HG02870 (cell line): Measurements from ENCODE around the gene CDCA8.
"Not testable (repeated sequence)": the region's sequence is repeated elsewhere in the genome, so short reads cannot be mapped to it uniquely, and the experiment has no call there.

ENCODE experiments used
- ATAC-seq: cut with Tn5 transposase; IDR thresholded peaks from one replicate; pipeline ENCODE4 v1.9.1; 2021; ENCODE audit warnings: mild to moderate bottlenecking, moderate library complexity; ENCODE audit not compliant: unreplicated experiment

The CDCA8 gene

DNA sequence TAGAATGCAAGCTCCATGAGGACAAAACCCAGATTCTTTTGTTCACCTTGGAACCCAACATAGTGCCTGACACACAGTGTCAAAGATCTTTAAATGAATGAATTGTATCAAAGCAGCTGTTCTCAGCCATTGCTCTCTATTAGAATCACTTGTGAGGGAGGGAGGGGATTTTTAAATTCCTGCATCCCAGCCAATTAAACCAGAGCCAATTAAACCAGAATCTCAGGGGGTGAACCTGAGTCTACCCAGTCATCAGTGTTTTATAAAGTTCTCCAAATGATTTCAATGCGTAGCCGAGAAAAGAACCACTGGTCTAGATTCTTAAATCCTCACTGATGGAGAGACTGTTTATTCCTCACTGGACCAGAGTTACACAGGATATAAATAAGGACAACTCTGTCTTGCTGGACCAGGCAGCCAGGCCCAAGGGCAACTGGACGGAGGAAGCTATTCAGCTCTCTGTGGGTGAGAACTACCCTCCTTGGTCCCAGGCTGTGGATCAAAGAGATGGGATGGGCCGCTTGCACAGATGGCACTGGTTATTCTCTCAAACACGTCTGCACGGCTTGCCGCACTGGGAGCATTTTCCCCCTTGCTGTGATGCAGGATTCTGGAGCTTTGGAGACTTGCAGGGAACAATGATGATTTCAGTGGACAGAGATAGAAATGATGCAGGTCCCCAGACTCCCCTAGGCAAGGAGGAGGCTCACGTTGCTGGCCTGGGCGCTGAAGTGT is 20.0 kb upstream of the CDCA8 start:
- ATAC-seq = no peak

DNA sequence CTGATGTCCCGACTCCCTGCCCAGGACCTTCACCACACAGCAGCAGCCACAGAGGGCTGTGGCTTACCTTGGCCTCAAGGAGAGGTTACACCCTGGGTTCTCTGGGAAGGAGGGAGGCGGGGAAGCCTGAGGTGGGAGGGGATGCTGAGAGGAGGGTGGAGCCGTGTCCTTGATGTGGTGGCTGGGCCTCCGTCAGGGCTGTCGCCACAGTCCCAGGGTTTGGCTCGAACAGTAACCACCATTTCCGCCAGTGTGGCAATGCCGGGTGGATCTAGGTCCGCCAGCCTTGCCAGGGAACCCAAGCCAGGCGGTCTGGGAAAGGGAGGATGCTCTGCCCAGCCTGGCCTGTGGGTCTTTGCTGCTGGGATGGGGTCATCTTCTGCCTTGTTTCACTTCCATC is 18.4 kb upstream of the CDCA8 start:
- ATAC-seq = no peak

DNA sequence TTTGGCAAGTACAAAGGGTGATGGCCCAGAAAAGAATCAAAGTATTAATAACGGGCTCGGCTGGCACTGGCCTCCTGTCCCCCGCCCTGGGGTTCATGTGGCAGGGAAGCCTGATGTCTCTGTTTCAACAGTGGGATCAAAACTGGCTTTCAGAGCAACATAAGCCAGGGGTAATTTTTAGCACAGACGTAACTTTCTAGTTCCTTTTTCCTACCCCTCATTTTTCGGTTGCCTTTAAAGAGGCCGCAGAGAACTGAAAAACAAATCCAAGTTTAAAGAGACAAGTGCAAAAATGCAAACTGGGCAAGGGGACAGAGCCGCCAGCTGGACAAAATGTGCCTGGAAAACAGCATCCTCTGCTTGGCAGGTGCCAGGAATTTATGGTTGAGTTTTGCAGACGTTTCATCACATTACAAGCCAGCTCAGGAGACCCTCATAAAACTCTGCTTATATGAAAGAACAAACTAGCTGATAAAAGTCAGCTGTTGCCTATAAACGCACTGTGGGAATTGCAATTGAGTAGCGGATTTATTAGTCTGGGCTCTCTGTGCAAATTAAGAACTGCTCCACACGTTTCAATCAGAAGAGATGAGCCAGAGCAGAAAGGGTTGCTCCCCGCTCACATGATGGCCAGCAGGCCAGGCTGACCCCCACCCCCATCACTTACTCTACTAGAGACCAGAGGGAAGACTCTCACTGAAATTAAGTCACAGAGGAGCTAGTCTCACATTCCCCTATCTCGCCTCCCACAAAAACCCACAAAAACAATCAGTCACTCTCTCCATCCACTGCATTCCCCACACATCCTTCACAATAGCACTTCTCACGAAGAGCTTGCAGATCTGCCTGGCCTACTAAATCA is 15.8 kb upstream of the CDCA8 start:
- no peak for ATAC-seq

DNA sequence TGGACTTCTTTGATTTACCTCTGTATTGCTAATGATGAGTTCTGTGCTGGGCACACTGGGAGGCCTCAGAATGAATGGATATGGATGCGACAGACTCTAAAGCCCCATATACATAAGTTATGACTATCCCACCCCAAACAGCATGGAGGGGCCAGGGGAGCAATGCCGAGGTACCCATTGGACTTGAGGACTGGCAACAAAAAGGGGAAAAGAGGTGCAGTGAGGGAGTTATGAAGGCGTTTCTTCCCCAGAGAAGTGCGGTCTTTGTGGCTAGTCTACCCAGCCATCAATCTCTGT is 15.2 kb upstream of the CDCA8 start:
- no peak for ATAC-seq

DNA sequence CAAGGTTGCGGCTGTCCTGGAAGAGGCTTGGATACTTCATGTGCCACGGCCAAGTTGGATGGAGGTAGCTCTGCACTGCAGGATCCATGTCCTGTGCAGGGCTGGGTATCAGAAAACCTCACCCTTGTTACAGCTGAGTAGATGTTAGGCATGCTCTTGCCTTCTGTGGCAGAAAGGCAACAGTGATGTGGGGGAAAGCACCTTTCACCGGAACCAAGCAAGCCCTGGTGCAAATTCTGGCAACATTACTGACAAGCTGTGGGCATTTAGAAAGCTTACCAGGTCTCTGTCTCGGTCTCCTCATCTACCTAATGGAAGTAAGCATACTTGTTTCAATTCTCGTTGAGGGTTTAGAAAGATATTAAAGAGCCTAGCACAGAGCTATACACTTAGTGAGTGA is 14.5 kb upstream of the CDCA8 start:
- no peak for ATAC-seq

DNA sequence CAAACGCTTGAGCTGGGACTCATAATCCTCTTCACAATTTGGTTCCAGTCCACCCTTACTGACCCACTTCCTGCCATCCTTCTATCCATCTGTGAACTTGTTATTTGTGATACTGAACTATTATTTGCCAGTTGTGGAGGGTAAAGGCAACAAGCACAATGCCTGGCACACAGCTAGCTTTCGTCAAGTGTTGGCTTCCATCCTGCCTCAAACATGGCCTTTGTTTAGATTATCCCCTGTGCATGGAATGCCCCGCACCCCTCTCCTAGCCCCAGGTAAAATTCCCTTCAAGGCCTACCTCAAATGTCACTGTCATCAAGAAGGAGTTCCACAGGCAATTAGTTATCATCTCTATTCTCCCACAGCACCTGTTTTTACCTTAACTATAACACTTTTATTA is 11.4 kb upstream of the CDCA8 start:
- ATAC-seq = no peak

DNA sequence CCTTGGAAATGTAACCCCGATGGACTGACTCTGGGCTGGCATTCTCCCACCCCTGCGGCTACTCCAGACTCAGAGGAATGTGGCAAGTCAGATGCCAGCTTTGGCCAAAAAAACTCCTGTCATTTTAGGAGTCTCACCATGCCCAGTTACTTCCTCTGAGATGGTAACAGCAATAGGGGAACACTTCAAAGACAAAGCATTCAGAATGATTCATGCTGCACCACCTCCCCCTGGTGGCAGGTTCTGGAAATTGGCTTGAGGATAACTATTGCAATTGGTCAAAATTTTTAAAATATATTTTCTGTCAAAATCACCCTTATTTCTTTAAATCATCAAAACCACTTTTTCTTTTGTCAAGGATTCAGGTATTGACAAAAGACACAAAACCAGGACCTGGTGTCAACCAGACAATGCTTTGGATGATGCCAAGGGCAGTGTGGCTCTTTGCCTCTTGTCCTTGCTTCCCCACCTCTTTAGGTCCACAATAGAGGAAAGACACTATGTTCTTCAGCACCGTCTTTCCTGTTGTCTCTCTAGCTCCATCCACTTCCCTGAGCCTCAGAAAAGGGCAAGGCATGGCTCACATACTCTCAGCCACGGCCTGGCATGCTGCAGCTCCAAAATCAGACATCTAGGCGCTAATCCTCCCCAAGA is 9.9 kb upstream of the CDCA8 start:
- ATAC-seq = no peak

DNA sequence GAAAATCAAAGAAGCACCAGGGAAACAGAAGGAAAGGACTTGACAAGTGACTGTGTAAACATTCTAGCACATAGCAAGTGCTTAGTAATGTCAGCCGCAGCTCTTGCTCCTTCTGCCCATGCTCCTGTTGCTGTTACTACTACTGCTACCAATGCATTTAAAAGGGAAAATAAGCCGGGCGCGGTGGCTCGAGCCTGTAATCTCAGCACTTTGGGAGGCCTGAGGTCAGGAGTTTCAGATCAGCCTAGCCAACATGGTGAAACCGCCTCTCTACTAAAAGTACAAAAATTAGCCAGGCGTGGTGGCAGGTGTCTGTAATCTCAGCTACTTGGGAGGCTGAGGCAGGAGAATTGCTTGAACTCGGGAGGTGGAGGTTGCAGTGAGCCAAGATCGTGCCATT is 8.1 kb upstream of the CDCA8 start:
- ATAC-seq = not testable (repeated sequence)

DNA sequence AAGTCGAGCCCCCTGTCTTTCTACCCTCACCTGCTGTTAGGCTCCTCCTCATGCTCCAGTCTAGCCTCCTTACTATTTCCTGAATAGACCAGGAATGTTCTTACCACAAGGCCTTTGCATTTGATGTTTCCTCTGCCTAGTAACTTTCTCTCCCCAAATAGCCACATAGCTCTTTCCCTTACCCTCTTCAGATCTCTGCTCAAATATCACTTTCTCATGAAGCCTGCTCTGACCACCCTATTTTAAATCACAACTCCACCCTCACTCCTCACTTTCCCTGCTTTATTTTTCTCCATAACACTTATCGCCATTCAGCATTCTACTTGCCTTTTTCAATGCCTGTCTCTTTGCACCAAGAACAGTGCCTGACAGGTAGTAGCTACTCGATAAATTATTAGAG is 6.6 kb upstream of the CDCA8 start:
- no peak for ATAC-seq

DNA sequence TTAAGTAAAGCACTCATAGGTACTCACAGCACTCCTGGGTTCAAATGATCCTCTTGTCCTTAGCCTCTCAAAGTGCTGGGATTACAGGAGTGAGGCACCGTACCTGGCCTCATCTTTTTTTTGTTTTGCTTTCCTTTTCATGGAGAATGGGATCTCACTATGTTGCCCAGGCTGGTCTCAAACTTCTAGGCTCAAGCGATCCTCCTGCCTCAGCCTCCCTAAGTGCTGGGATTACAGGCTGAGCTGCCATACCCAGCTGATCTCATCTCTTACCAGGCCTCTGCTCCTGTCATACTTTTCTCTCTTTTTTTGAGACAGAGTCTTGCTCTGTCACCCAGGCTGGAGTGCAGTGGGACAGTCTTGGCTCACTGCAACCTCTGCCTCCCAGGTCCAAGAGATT is 4.6 kb upstream of the CDCA8 start:
- ATAC-seq = not testable (repeated sequence)

DNA sequence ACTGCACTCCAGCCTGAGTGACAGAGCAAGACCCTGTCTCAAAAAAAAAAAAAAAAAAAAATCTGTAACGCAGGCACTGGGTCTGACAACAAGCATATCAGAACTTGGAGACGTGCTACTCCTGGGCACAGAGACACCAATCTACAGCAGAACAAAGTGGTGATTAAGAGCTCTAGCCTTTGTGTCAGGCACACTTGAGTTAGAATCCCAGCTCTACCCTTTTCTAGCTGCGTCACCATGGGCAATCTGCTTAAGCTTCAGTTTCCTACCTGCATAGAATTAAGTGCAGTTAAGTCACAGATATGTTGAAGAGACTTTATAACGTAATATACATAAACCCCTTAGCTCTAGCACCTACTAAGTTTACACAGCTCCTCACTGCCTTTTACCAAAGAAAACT is 3.4 kb upstream of the CDCA8 start:
- no peak for ATAC-seq

DNA sequence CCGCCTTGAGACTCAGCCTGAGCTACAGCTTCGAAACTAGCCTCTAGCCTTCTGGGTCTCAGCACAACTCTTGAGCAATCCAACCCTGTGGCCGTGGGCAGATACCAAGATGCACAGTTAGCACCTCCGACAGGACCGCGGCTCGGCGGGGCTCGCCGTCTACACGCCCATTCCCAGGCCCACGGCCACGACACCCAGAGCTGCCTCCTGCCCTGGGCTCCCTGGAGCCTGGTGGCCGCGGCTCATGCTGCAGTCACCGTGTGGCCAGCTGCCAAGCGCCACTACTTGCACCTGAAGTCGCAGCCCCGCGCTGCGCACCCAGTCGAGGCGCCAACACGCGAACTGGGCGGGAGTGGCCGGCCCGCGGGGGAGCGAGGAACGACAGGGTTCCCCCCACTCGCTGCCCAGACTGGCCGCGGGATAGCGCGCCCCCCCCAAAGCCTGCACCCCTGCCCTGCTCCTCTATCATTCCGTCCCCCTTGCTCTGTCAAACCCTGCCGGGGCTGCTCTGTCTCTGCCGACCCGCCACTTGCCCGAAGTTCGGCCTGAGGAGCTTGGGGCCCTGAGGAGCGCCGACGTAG is 729 bp upstream of the CDCA8 start:
- no peak for ATAC-seq

DNA sequence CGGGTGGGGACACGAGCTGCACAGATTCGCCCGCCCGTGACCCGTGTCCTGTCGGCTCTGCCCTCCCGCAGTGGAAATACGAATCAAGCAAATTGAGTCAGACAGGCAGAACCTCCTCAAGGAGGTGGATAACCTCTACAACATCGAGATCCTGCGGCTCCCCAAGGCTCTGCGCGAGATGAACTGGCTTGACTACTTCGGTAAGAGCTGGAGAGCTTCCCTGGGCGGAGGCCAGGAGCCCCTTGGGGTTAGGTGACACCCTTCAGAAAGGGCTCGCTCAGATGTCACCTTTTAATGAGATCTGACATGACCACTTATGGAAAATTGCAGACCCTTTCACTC is 489 bp downstream of the CDCA8 start:
- ATAC-seq = no peak

DNA sequence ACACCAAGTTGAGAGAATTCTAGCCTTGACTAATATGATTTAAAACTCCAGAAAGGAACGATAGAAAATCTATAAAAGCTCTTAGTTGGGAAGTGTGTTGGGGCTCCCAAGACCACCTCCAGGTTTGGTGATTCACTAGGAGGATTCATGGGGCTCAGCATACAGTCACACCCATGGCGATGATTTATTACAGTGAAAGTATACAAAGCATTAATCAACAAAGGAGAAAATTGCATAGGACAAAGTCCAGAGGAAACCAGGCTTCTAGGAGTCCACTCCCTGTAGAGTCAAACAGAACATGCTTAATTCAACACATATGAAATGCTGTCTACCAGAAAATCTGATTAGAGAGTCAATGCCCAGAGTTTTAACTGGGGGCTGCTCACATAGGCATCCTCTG is 4.8 kb downstream of the CDCA8 start:
- ATAC-seq = no peak

DNA sequence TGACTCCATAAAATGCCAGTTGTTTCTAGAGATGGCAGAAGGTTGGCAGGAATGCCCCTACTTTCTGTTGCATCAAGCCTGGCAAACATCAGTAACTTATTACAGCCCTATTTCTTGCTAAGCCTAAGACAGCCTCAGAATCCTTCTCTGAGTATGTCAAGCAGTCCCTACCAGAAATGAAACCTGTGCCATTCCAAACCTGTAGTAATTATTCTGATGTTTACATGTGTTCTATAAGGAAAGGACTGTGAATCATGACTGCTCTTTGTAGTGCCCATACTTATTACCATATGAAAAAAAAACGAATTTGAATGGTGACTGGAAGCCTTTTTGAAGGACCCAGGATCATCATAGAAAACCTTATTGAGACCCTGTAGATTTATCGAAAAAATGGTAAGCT is 5.4 kb downstream of the CDCA8 start:
- ATAC-seq = no peak

DNA sequence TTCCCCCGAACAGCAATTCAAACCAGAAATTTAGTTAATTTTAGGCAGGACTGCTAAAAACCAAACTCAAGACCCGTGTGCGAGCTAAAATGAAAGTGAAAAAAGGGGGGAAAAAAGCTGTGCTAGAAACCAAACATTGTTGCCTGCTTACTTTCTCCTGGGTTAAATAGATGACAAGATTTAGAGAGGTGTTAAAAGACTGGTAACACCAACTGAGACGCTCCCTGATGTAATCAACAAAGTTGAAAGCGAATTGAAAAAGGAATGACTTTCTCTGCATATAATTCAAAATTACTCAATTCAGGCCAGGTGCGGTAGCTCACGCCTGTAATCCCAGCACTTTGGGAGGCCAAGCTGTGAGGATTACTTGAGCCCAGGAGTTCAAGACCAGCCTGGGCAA is 6.8 kb downstream of the CDCA8 start:
- no peak for ATAC-seq

DNA sequence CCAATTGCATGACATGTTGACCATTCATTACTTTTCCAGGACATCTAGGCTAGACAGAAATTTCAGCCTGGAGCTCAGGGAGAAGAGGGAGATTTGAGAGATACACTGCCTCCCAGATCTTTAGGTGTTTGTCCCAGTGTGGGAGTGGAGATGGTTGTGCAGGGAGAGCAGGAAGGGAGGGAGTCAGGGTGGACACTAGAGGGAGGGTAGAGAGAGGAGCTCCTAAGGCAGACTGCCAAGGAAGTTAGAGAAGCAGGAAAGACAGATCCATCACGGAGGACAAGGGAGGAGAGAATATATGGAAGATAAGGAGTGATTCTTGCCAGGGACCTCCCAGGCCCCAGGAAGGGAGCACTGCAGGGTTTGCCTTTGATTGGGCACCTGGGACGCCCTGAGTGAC is 8.7 kb downstream of the CDCA8 start:
- ATAC-seq = no peak

DNA sequence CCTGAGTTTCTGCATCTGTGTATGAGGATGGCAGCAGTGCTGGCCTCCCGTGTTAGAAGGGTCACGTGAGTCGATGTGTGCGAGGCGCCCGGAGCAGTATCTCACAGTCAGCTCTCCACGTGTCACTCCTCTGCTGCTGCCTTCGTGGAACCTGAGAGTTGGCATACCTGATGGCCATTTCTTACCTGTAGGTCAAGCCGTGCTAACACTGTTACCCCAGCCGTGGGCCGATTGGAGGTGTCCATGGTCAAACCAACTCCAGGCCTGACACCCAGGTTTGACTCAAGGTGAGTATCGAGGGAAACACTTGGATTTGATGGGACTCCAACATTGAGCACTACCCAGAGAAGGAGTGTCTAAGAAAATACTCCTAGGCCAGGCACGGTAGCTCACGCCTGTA is 10.7 kb downstream of the CDCA8 start:
- ATAC-seq = no peak

DNA sequence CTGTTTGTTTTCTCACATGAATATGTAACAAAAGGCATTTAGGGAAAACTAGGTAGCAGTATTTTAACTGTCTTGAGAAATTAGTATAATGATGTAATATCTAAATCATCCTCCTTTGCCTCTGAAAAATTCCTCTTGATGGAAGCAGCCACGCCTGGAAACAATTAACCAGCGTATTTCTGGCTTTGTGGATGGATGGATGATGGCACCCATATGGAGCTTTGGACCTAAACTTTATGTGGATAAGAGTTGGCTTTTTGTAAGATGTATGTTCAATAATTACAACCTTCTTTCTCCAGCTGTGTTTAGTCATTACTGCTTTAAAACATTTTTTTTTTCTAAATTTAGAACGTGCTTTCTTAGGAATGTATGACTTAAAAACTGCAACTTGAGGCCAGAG is 12.7 kb downstream of the CDCA8 start:
- no peak for ATAC-seq

DNA sequence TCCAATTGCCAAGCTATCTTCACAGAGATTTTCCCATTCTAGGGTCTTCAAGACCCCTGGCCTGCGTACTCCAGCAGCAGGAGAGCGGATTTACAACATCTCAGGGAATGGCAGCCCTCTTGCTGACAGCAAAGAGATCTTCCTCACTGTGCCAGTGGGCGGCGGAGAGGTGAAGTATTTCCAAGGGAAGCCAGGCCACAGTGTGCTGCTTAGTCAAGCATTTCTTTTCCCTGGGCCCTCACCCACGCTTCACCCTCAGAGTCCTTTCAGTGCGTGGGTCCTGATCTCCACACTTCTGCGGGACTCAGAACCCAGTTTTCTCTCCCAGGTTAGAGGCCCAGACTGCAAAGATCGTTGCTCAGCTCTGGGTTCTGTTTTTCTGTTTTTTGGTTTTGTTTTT is 13.1 kb downstream of the CDCA8 start:
- no peak for ATAC-seq

DNA sequence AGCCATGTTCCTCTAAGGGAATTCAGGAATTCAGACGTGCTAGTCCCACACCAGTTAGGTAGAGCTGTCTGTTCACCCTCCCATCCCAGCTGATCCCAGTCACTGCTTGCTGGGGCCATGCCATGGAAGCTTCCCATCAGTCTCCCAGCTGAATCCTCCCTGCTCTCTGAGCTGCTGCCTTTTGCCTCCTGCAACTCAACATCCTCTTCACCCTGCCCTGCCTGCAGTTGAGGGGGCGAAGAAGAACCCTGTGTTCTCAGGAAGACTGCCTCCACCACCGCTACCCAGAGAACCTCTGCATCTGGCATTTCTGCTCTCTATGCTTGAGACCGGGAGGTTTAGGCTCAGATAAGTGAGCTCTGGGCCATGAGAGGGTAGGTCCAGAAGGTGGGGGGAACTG is 16.2 kb downstream of the CDCA8 start:
- ATAC-seq = no peak

DNA sequence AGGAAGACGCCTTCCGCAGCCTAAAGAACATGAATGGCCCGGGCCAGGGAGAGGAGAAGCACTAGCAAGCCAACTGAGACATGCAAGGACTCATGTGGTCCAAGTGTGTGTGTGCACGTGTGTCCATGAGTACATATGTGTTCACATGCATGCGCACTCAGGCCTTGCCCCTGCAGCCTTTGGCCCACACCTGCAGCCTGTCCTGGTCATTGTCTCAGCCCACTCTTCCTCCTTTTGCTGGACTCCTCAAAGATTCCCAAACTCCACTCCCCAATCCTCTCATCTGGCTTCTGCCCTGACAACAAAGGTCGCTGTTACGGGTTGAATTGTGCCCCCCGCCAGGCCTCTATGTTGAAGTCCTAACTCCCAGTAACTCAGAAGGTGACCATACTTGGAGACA is 21.9 kb downstream of the CDCA8 start:
- ATAC-seq = no peak
